D721Med (cell line): ENCODE data around the gene SDR39U1.

Source experiments
- DNase-seq: peaks from one replicate; pipeline ENCODE4 v3.0.0; 2011; ENCODE audit warnings: low spot score; ENCODE audit not compliant: insufficient read length
- FAIRE-seq: peaks from 2 replicates; lab custom pipeline; 2011; peaks lifted over from hg19 to GRCh38; lab: Jason Lieb, UNC
- TF ChIP-seq, protein P1 (sequence below): IDR thresholded peaks from 2 replicates; pipeline ENCODE4 v1.5.1; 2012; ENCODE audit warnings: mild to moderate bottlenecking, control low read depth; ENCODE audit not compliant: insufficient read depth; ENCODE audit errors: missing control alignments

The SDR39U1 gene

DNA sequence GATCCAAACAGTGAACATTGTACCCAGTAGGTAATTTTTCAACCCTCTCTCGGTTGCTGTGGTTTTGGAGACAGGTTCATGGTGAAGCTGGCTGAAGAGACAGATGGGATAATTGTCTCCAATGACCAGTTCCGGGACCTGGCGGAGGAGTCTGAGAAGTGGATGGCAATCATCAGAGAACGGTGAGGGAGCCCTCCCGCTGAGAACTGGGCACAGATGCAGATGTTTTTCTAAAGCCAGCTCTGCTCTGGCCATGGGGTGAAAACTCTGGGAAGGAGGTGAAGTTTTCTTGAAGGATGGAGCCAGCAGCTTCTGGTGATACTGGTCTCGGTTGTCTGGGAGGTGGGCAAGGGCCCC lies 6.6 kb downstream of the SDR39U1 start:
- FAIRE-seq (no peak), DNase-seq (no peak)
- TF ChIP-seq, protein P1, sequence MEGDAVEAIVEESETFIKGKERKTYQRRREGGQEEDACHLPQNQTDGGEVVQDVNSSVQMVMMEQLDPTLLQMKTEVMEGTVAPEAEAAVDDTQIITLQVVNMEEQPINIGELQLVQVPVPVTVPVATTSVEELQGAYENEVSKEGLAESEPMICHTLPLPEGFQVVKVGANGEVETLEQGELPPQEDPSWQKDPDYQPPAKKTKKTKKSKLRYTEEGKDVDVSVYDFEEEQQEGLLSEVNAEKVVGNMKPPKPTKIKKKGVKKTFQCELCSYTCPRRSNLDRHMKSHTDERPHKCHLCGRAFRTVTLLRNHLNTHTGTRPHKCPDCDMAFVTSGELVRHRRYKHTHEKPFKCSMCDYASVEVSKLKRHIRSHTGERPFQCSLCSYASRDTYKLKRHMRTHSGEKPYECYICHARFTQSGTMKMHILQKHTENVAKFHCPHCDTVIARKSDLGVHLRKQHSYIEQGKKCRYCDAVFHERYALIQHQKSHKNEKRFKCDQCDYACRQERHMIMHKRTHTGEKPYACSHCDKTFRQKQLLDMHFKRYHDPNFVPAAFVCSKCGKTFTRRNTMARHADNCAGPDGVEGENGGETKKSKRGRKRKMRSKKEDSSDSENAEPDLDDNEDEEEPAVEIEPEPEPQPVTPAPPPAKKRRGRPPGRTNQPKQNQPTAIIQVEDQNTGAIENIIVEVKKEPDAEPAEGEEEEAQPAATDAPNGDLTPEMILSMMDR, result no peak

DNA sequence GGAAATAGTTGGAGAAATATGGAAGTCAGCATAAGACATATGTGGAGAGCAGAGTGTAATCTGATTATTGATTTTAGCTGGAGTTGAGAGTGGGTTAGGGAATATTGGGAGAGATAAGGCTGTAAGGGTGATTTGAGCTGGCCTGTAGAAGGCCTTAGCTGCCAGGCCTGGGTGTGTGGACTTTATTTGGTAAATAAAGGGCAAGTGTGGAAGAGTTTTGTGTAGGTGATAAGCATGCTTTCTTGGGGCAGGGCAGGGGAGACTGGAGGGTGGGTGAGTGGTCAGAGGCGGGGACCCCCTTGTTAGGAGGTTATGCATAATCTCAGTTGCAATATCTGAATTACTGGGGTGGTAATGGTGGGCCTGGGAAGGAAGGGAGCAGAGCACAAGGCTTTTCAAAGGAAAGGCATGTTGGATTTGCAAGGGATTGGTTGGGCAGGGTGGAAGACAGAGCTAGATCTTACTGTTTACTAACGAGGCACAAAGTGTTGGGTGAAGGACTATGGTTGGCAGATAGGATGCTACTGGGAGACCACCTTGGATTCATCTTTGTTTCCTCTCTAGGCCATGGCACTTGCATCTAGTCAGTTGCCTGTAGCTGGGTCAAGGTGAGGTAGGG lies 7.3 kb downstream of the SDR39U1 start:
- TF ChIP-seq, protein P1, result no peak
- FAIRE-seq (no peak), DNase-seq (peak; percentile 1)

DNA sequence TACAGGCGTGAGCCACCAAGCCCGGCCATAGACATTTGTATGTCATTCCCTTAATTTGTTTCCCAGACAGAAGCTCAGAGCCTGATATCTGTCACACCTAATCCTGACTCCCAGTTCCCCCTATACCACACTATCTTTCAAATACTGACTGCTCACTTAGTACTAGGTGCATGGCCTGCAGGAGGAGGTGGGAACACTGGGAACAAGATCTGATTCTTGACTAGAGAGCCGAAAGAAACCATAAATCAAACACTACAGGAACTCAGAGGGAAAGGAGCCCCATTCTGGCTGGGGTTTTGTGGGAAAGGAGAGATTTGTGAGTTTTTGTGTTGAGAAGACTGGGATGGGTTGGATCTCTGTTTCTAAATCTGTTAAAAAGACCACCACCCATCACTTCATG lies 7.9 kb downstream of the SDR39U1 start:
- TF ChIP-seq, protein P1, result no peak
- DNase-seq, result no peak
- FAIRE-seq, result no peak

DNA sequence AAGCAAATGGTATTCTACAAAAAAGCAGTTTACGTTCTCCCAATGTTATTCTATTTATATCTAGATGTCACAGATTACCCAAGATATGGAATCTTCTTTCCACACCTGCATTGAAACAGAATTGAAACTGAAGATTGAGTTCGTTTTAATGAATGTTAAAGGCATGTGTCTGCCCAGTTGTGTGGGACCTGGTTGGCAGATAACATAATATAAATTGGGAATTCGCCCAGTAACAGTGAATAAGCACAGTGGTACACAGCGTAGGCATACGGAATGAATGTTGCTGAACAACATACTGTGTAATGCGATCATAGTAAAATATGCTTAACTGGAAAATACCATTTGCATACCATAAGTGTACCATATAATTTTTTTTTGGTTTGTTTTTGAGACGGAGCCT lies 8.5 kb downstream of the SDR39U1 start:
- TF ChIP-seq, protein P1, result no peak
- DNase-seq (peak; percentile 0), FAIRE-seq (no peak)

DNA sequence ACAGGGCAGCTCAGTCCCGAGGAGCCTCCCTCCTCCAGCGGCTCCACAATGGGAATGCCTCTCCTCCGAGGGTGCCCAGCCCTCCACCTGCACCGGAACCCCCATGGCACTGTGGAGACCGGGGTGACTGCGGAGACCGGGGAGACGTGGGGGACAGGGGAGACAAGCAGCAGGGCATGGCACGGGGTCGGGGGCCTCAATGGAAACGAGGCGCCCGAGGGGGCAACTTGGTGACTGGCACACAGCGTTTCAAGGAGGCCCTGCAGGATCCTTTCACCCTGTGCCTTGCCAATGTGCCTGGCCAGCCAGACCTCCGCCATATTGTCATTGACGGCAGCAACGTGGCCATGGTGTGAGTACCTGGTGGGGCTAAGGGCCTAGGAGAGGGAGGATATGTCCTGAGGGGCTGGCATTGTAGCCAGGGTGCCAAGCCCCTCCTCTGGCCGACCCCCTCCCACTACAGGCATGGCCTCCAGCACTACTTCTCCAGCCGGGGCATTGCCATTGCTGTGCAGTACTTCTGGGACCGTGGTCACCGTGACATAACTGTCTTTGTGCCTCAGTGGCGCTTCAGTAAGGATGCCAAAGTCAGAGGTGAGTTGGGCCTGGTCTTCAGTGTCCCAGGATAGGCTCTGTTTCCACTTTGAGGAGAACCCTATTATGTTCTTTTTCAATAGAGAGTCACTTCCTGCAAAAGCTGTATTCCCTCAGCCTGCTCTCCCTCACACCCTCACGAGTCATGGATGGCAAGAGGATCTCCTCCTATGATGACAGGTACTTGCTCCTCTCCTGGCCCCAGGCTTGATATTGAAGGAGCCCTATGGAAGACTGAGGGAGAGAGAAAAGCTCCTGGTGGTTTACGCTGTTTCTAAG lies 10.1 kb downstream of the SDR39U1 start:
- TF ChIP-seq, protein P1, result no peak
- FAIRE-seq, result no peak
- DNase-seq, result peak; percentile 1

DNA sequence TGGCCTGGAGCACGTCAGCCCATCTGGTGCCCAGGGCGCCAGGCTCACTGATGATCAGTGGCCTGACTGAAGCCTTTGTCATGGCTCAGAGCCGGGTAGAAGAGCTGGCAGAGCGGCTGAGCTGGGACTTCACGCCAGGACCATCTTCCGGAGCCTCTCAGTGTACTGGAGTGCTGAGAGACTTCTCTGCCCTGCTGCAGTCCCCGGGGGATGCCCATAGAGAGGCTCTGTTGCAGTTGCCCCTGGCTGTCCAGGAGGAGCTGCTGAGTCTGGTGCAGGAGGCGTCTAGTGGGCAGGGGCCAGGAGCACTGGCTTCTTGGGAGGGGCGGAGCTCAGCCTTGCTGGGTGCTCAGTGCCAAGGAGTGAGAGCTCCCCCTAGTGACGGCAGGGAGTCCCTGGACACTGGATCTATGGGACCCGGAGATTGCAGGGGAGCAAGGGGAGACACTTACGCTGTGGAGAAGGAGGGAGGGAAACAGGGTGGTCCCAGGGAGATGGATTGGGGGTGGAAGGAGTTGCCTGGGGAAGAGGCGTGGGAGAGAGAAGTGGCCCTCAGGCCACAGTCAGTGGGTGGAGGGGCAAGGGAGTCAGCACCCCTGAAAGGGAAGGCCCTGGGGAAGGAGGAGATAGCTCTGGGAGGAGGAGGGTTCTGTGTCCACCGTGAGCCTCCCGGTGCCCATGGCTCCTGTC lies 10.9 kb downstream of the SDR39U1 start:
- DNase-seq, result peak; percentile 91
- FAIRE-seq, result no peak
- TF ChIP-seq, protein P1, result peak; percentile 97
